IMR-90 (cell line): ENCODE data around the gene CCDC171. TPM values are rescaled to one million over a fixed set of nuclear protein-coding genes. Genes with fewer than 3 reads are reported as not detected.

ENCODE experiments used
- ATAC-seq: fragments of 200-7000 bp; cut with Tn5 transposase; 2 replicates; pipeline ENCODE4 v1.9.1; 2020; ENCODE audit warnings: low read depth, mild to moderate bottlenecking, moderate library complexity
- BruUV-seq: library from RNA; stranded (reverse); fragments of 400-500 nt; replicated peaks from 2 replicates; lab custom pipeline; 2021; lab: Mats Ljungman, UMichigan
- CTCF ChIA-PET: fragments of 300-600 bp; formaldehyde crosslinking; extraction: SDS; loops from one replicate; lab custom pipeline; 2021; ENCODE audit warnings: antibody characterized with exemption; lab: Yijun Ruan, JAX
- POLR2A ChIA-PET: fragments of 300-600 bp; sonication (Branson Sonifier 250); formaldehyde crosslinking; loops from one replicate; lab custom pipeline; 2022; ENCODE audit warnings: antibody characterized with exemption; ENCODE audit not compliant: unreplicated experiment; lab: Charles Lee
- DNase-seq: peaks from one replicate; pipeline ENCODE4 v3.0.0; 2013
- H2AFZ ChIP-seq: replicated peaks from 2 replicates; pipeline ENCODE3; 2013; ENCODE audit warnings: low read length, mild to moderate bottlenecking; ENCODE audit not compliant: poor library complexity
- H2AK5ac ChIP-seq: 2 replicates; pipeline ENCODE4 v1.6.1; 2013; ENCODE audit warnings: low read depth, low read length, inconsistent platforms
- H2AK9ac ChIP-seq: replicated peaks from 2 replicates; pipeline ENCODE3; 2013; ENCODE audit warnings: mild to moderate bottlenecking, low read depth, low read length, moderate library complexity; ENCODE audit not compliant: poor library complexity
- H2BK120ac ChIP-seq: 2 replicates; pipeline ENCODE4 v1.6.1; 2013; ENCODE audit warnings: low read depth, low read length, inconsistent platforms
- H2BK15ac ChIP-seq: 3 replicates; pipeline ENCODE4 v1.6.1; 2013; ENCODE audit warnings: low read depth, low read length, inconsistent platforms
- H2BK20ac ChIP-seq: 2 replicates; pipeline ENCODE4 v1.6.1; 2013; ENCODE audit warnings: low read depth, mild to moderate bottlenecking, inconsistent platforms, low read length, moderate library complexity
- H2BK5ac ChIP-seq: 2 replicates; pipeline ENCODE4 v1.6.1; 2013; ENCODE audit warnings: mild to moderate bottlenecking, low read depth, low read length, inconsistent platforms; ENCODE audit not compliant: poor library complexity, severe bottlenecking
- H3K14ac ChIP-seq: replicated peaks from 2 replicates; pipeline ENCODE4 v1.6.1; 2013; ENCODE audit warnings: low read depth, low read length, inconsistent platforms
- H3K18ac ChIP-seq: 2 replicates; pipeline ENCODE4 v1.6.1; 2013; ENCODE audit warnings: low read depth, low read length, control low read depth
- H3K23ac ChIP-seq: 2 replicates; pipeline ENCODE4 v1.6.1; 2013; ENCODE audit warnings: low read depth, low read length, inconsistent platforms
- H3K27ac ChIP-seq: 2 replicates; pipeline ENCODE4 v1.5.1; 2013; ENCODE audit warnings: mild to moderate bottlenecking, control low read depth, low read length; ENCODE audit not compliant: insufficient read depth
- H3K27me3 ChIP-seq: 2 replicates; pipeline ENCODE4 v1.6.1; 2013; ENCODE audit warnings: low read length; ENCODE audit not compliant: control insufficient read depth, insufficient read depth
- H3K36me3 ChIP-seq: 2 replicates; pipeline ENCODE4 v1.6.1; 2013; ENCODE audit warnings: low read length, mixed read lengths; ENCODE audit not compliant: control insufficient read depth, insufficient read depth
- H3K4ac ChIP-seq: 2 replicates; pipeline ENCODE4 v1.6.1; 2013; ENCODE audit warnings: low read depth, low read length, inconsistent platforms
- H3K4me1 ChIP-seq: 2 replicates; pipeline ENCODE4 v1.6.1; 2013; ENCODE audit warnings: low read length, mixed read lengths; ENCODE audit not compliant: control insufficient read depth, insufficient read depth
- H3K4me2 ChIP-seq: 2 replicates; pipeline ENCODE4 v1.6.1; 2013; ENCODE audit warnings: low read depth, mild to moderate bottlenecking, control low read depth, low read length, moderate library complexity
- H3K4me3 ChIP-seq: 2 replicates; pipeline ENCODE4 v1.5.1; 2013; ENCODE audit warnings: low read depth, mild to moderate bottlenecking, control low read depth, low read length, moderate library complexity; ENCODE audit not compliant: insufficient read depth
- H3K56ac ChIP-seq: 2 replicates; pipeline ENCODE4 v1.6.1; 2013; ENCODE audit warnings: low read length, inconsistent platforms; ENCODE audit not compliant: insufficient read depth; ENCODE audit errors: extremely low read depth
- H3K79me1 ChIP-seq, 2 experiments: 2 replicates each; pipeline ENCODE4 v1.6.1; 2013; ENCODE audit warnings: low read length in 2 of 2, inconsistent platforms in 1 of 2, low read depth in 1 of 2
- H3K9ac ChIP-seq: 2 replicates; pipeline ENCODE4 v1.6.1; 2013; ENCODE audit warnings: low read depth, low read length, control low read depth
- H3K9me1 ChIP-seq: 2 replicates; pipeline ENCODE4 v1.6.1; 2013; ENCODE audit warnings: low read length, inconsistent platforms; ENCODE audit not compliant: insufficient read depth
- H3K9me3 ChIP-seq: 2 replicates; pipeline ENCODE4 v1.6.1; 2013; ENCODE audit warnings: low read length; ENCODE audit not compliant: control insufficient read depth, insufficient read depth
- H4K20me1 ChIP-seq: 2 replicates; pipeline ENCODE4 v1.6.1; 2013; ENCODE audit warnings: low read length, inconsistent platforms; ENCODE audit not compliant: insufficient read depth
- H4K5ac ChIP-seq: 2 replicates; pipeline ENCODE4 v1.6.1; 2013; ENCODE audit warnings: mild to moderate bottlenecking, low read depth, low read length, control low read depth
- H4K8ac ChIP-seq, 2 experiments: 2 replicates each; pipeline ENCODE4 v1.6.1; 2013; ENCODE audit warnings: low read depth in 2 of 2, low read length in 2 of 2, control low read depth in 1 of 2, inconsistent platforms in 1 of 2
- H4K91ac ChIP-seq: 2 replicates; pipeline ENCODE4 v1.6.1; 2013; ENCODE audit warnings: low read depth, low read length, inconsistent platforms; ENCODE audit not compliant: insufficient read depth
- ELK1 ChIP-seq: fragments of 150-350 bp; IDR thresholded peaks from 2 replicates; pipeline ENCODE4 v1.6.1; 2016; ENCODE audit warnings: low read depth, mild to moderate bottlenecking, low read length, moderate library complexity, borderline replicate concordance
- MAZ ChIP-seq: IDR thresholded peaks from 2 replicates; pipeline ENCODE4 v1.6.1; 2012; ENCODE audit warnings: low read depth, mild to moderate bottlenecking, low read length, improper control_type of control experiment, moderate library complexity, borderline replicate concordance
- RFX5 ChIP-seq: IDR thresholded peaks from 2 replicates; pipeline ENCODE4 v1.8.0; 2012; ENCODE audit warnings: low read depth, mild to moderate bottlenecking, low read length, moderate library complexity
- WGBS, 2 experiments: methylation state at CpG; one replicate each; pipeline versions ENCODE4 v1.1.5 to v1.1.7; 2013; ENCODE audit warnings: missing lambda C conversion rate in 2 of 2; ENCODE audit not compliant: insufficient read length in 1 of 2; ENCODE audit errors: extremely low coverage in 2 of 2; 5-methylcytosine and 5-hydroxymethylcytosine counted together
- dilution Hi-C: fragments of 300-500 bp; cut with HindIII; formaldehyde crosslinking; loops from one replicate; pipeline ENCODE4 v1.14.3; 2018; ENCODE audit warnings: low sequenced_read_pairs; ENCODE audit not compliant: unreplicated experiment
- in situ Hi-C: fragments of 300-500 bp; cut with MboI; formaldehyde crosslinking; loops from 3 replicates; pipeline ENCODE4 v1.14.3; 2019; ENCODE audit warnings: low sequenced_read_pairs, inconsistent platforms, mixed read lengths
- intact Hi-C: fragments of 100-400 bp; cut with micrococcal nuclease; formaldehyde crosslinking; loops from 2 replicates; pipeline ENCODE4 v1.10.0; 2022
- polyA plus RNA-seq, 3 experiments: library from polyadenylated mRNA; depleted of rRNA; stranded (reverse); fragments of >200 nt; gene quantifications; 2 replicates each; pipeline ENCODE4 v1.2.3, GENCODE V29; 2012; ENCODE audit warnings: low replicate concordance in 1 of 3
- total RNA-seq: library from RNA; depleted of rRNA; stranded (reverse); fragments of >200 nt; gene quantifications from 2 replicates; pipeline ENCODE4 v1.2.3, GENCODE V29; 2012

CCDC171 gene
- total and polyA plus RNA-seq, 2 of the 4 experiments (the other 2 are of a cell fraction), result 0.63 to 2.2 TPM

GRCh38 chr9:15738011-15738410, 185.2 kb downstream of the CCDC171 start:
- H4K5ac ChIP-seq, result no peak overlapping the region
- ChIA-PET CTCF (no interaction called here), POLR2A (no interaction called here)
- TF ChIP-seq RFX5 (no peak), ELK1 (no peak), MAZ (no peak)
- H4K8ac ChIP-seq, result no peak overlapping the region
- DNase-seq (no peak), ATAC-seq (no peak)
- H2BK20ac ChIP-seq, result no peak overlapping the region
- no peaks in the 10 kb centered on the region for H3K27me3 ChIP-seq
- H2AK5ac ChIP-seq, result no peak overlapping the region
- dilution Hi-C loops, result no loop called here
- no peaks in the 10 kb centered on the region for H3K79me1 ChIP-seq
- no peak overlapping the region for H3K4ac ChIP-seq
- WGBS, 2 experiments, result no CpG with 5 or more reads among the region's 1 CpG
- H3K23ac ChIP-seq, result 0 out of 2 replicates have a peak overlapping the region, but pooled peaks have one; percentile 15
- no peak overlapping the region for H3K14ac ChIP-seq
- H3K27ac ChIP-seq, result no peak overlapping the region
- intact Hi-C loops, result no loop called here
- no peak overlapping the region for H2BK15ac ChIP-seq
- H2AFZ ChIP-seq, result no peak overlapping the region
- H4K91ac ChIP-seq, result no peak overlapping the region
- no peaks in the 10 kb centered on the region for H3K9me3 ChIP-seq
- no peak overlapping the region for H3K9ac ChIP-seq
- no TSS peak for BruUV-seq
- H3K18ac ChIP-seq, result no peak overlapping the region; the same call in 1 of the 2 replicates
- H3K56ac ChIP-seq, result no peak overlapping the region
- H2BK5ac ChIP-seq, result no peak overlapping the region
- no peaks in the 10 kb centered on the region for H4K20me1 ChIP-seq
- H3K4me1 ChIP-seq, result 0 out of 2 replicates have a peak, but pooled peaks cover 1% of the 10 kb centered on the region
- no peak overlapping the region for H2BK120ac ChIP-seq
- no peak overlapping the region for H2AK9ac ChIP-seq
- H3K9me1 ChIP-seq, result no peaks in the 10 kb centered on the region; the same call in 1 of the 2 replicates
- H3K4me3 ChIP-seq, result no peak overlapping the region
- in situ Hi-C loops, result no loop called here
- no peak overlapping the region for H3K4me2 ChIP-seq
- H3K36me3 ChIP-seq, result no peaks in the 10 kb centered on the region
